ENCODE results near the gene SREBF2.

The SREBF2 gene

GRCh38 chr22:41832553-41833368 is at the start of gene SREBF2:
Gene SREBF2 (plus strand): TSS chr22:41833105. CDS start chr22:41833271, 166 bp downstream.
- peak; percentile 100 for DNase-seq

- DNase-seq = no peak
Measured at GRCh38 chr22:41787331-41787730, 45.6 kb upstream of the SREBF2 start.

DNA sequence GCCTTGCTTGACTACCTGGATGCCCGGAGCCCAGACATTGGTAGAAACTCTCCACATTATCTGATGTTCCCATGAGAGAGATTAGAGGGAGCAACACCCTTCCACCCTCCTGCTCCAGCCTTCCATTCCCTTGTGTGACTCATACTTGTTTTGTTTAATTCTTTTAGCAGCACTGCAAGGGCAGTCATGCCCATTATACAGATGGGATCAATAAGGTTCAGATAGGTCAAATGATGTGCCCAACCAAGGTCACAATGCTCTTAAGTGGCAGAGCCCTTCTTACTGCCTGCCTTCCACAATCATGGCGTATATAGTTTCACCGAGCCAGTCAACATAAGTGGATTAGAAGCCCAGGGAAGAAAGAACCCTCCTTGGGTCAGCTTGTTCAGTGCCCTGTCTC is 39.0 kb upstream of the SREBF2 start:
- no peak for DNase-seq

DNA sequence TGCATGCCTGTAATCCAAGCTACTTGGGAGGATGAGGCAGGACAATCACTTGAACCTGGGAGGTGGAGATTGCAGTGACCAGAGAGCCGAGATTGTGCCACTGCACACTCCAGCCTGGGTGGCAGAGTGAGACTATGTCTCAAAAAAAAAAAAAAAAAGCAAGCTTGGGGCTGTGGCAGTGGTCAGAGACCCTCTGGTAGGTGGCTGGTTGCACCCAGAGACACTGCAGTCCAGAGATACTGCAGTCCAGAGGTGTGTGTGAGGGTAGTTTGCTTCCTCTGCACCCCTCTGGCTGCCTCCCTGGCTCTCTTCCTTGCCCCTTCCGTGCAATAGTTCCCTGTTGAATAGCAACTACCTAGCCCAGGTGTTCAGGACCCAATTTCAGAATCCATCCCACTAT is 34.2 kb upstream of the SREBF2 start:
- DNase-seq = no peak

- DNase-seq = peak; percentile 33
Measured at GRCh38 chr22:41799486-41800347, 33.2 kb upstream of the SREBF2 start.

GRCh38 chr22:41800348-41801146 is 32.4 kb upstream of the SREBF2 start, which contains the start of gene CCDC134:
Gene CCDC134 (plus strand): TSS chr22:41800679. CDS start chr22:41808891, 8,212 bp downstream.
- DNase-seq = peak; percentile 93

DNA sequence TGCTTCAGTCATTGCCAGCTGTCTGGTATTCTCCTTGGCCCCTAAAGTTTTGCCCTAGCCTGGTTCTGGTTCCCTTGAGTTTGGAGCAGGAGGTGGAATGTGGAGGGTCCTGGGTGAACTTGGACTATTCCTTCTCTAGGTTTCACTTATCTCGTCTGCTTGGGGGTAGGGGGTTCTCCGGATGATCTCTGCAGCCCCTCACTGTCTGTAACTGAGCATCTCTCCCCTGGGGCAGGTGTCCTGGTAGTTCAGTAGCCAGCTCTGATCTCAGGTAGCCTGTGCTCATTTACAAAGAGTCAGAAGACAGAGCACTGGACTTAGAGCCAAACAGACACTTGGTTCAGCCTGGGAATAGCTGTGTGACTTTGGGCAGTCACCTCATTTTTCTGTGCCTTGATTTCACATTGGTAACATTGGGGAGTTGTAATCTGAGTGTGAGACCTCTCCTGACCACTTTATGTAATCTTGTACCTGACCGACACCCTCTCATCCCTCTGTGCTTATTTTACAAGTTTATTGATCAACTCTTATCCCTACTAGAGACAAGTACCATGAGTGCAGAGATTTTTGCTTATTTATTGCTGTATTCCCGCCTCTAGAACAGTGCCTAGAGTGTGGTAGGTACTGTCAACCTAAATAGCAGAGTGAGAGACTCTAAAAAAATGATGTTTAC is 31.6 kb upstream of the SREBF2 start:
- DNase-seq = no peak

DNA sequence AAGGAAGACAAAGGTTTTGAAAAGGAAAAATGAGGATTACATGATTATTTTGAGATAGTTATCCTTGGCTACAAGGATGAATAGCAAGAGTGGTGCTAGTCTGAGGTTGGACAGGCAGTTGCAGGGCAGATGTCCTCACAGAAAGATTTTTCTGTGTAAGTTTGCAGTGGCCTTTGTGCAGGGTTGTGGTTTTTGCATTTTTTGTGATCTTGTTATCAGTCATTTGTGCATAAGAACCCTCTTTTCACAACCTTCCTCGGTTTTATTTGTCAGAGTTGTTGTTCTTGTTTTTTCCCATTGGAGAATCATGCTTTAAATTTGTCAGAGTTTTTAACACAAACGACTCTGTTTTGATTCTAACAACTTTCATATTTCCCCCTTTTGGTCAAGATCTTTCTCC is 31.0 kb upstream of the SREBF2 start:
- DNase-seq = no peak

DNA sequence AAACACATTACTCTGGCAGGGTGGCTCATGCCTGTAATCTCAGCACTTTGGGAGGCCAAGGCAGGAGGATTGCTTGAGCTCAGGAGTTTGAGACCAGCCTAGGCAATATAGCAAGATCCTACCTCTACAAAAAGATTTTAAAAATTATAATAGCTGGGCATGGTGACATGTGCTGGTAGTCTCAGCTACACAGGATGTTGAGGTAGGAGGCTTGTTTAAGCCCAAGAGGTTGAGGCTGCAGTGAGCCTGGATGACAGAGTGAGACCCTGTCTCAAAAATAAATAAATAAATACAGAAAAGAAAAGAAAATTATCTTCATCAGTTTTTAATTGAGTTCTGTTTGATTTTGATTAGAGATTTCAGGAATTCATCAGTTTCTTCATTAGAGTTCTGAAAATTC is 27.3 kb upstream of the SREBF2 start:
- DNase-seq = no peak

GRCh38 chr22:41808400-41808799 is 24.5 kb upstream of the SREBF2 start:
- no peak for DNase-seq

DNA sequence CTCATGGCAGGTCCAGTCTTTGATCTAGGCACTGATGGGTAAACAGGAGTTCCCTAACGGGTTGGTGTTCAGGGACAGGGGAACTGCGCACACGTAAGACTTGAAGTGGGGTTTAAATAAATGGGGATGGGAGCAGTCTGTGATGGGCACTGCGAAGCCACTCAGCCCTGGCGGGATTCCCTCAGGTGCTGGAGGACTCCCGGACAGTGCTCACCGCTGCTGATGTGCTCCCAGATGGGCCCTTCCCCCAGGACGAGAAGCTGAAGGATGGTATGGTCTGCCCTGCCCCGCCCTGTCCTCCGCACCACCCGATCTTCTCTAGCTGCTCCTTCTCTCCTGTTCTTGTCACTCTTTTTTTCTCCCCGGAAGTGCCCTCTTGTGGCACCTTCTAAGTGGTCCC is 22.9 kb upstream of the SREBF2 start:
- DNase-seq = no peak

DNA sequence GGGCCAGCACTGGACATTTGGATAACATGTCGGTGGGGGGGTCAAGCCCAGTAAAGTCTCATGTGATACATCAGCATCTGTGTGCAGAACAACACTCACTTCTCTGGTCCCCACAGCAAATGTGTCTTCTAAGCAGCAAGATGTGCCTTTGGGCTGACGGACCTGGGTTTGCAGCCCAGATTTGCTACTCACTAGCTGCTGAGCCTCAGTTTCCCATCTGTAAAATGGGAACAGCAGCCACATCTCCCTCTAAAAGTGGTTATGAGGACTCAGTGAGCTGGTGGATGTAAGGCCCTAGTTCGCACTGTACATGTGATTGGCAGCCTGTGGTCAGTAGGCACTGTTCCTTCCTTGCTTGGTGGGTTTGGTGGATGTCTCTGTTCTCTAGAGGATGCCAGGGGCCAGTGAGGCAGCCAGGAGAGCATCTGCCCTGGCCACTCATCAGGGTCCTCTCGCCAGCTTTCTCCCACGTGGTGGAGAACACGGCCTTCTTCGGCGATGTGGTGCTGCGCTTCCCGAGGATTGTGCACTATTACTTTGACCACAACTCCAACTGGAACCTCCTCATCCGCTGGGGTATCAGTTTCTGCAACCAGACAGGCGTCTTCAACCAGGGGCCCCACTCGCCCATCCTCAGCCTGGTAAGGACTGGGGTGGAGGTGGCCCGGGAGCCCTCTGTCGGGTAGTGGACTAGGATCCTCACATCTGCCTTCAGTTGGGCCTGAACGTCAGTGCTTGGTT is 19.9 kb upstream of the SREBF2 start:
- DNase-seq = no peak

GRCh38 chr22:41813726-41814410 is 19.0 kb upstream of the SREBF2 start:
- DNase-seq = no peak

GRCh38 chr22:41815716-41816115 is 17.2 kb upstream of the SREBF2 start:
- no peak for DNase-seq

- no peak for DNase-seq
Measured at GRCh38 chr22:41816241-41816640, 16.7 kb upstream of the SREBF2 start.

DNA sequence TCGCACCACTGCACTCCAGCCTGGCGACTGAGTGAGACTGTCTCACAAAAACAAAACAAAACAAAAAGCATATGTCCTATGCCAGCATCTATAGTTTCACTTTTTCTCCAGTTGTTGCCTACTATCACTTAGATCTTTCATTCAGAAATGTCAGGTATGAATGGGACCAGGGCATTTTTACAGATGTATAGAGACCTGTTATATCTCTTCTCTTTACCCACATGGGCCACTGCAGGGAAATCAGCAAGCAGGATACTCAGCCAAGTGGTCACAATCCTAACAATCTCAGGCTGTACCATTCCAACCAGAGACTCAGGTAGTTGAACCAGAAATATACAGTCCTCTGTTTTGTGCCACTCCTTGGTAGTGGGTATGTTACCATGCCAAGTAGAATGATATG is 16.0 kb upstream of the SREBF2 start:
- no peak for DNase-seq

- no peak for DNase-seq
Measured at GRCh38 chr22:41818011-41818410, 14.9 kb upstream of the SREBF2 start.

DNA sequence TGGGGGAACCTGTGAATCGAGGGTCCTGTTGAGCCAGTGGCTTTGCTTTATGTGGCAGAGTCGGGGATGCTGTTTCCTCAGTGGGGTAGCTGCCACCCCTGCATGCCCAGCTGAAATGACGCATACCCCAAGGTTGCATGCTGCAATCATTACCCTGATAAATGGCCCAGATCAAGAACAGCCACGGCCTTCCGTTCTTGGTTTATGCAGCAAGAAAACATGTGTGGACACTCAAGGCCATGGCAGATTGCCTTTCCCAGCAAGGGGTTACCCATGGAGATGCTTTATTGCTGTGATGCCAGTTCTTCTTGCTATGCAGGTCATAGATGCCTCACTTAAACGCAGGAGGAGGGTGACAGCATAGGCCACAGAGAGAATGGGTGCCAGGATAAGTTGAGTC is 14.3 kb upstream of the SREBF2 start:
- DNase-seq = no peak

GRCh38 chr22:41819257-41819656 is 13.6 kb upstream of the SREBF2 start:
- no peak for DNase-seq

DNA sequence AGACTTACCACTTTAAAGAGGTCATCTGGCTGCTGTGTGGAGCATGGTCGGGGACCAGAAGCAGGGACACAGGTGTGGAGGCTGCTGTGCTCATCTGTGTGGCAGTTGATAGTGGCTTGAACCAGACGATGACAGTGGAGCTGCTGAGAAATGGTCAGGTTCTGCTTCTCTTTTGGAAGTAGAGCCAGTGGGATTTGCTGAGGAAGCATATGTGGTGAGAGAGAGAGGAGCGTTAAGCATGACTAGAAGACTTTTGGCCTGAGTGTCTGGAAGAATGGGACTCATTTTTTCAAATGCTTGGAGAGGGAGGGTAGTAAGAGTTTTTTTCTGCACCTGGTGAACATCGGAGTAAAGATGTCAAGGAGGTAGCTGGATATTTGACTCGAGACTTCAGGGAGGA is 12.5 kb upstream of the SREBF2 start:
- no peak for DNase-seq
